WTC11 (cell line): Measurements from ENCODE around the gene SLC1A3.

Experiments used
- CREM ChIP-seq: sonication (generic); formaldehyde crosslinking; IDR thresholded peaks from 2 replicates; pipeline ENCODE4 v1.8.1; 2022; ENCODE audit warnings: mild to moderate bottlenecking, missing genetic modification reagents, moderate library complexity
- EMX1 ChIP-seq: fragments of 250-450 bp; sonication (Bioruptor Pico); IDR thresholded peaks from 2 replicates; pipeline ENCODE4 v1.8.0; 2021; ENCODE audit warnings: mild to moderate bottlenecking
- FOXP1 ChIP-seq: sonication (generic); formaldehyde crosslinking; IDR thresholded peaks from 2 replicates; pipeline ENCODE4 v1.8.0; 2022; ENCODE audit warnings: missing genetic modification reagents, mild to moderate bottlenecking, moderate library complexity, borderline replicate concordance
- FOXP4 ChIP-seq: sonication (generic); formaldehyde crosslinking; IDR thresholded peaks from 2 replicates; pipeline ENCODE4 v1.8.0; 2022; ENCODE audit warnings: mild to moderate bottlenecking, missing genetic modification reagents
- JUN ChIP-seq: sonication (generic); formaldehyde crosslinking; IDR thresholded peaks from 2 replicates; pipeline ENCODE4 v1.8.0; 2023; ENCODE audit warnings: mild to moderate bottlenecking, missing genetic modification reagents
- MAX ChIP-seq: sonication (generic); formaldehyde crosslinking; IDR thresholded peaks from 2 replicates; pipeline ENCODE4 v1.8.0; 2022; ENCODE audit warnings: mild to moderate bottlenecking, missing genetic modification reagents
- NFYB ChIP-seq: sonication (generic); formaldehyde crosslinking; conservative IDR thresholded peaks from 2 replicates; pipeline ENCODE4 v1.8.0; 2022; ENCODE audit warnings: low read depth, missing genetic modification reagents
- NR2C2 ChIP-seq: sonication (generic); formaldehyde crosslinking; IDR thresholded peaks from 2 replicates; pipeline ENCODE4 v1.8.0; 2022; ENCODE audit warnings: mild to moderate bottlenecking, missing genetic modification reagents
- SMAD3 ChIP-seq: sonication (generic); formaldehyde crosslinking; IDR thresholded peaks from 2 replicates; pipeline ENCODE4 v1.8.0; 2022; ENCODE audit warnings: missing genetic modification reagents, mild to moderate bottlenecking, borderline replicate concordance
- USF2 ChIP-seq: sonication (generic); formaldehyde crosslinking; IDR thresholded peaks from 2 replicates; pipeline ENCODE4 v1.8.1; 2023; ENCODE audit warnings: mild to moderate bottlenecking, missing genetic modification reagents, moderate library complexity
- ZNF121 ChIP-seq: sonication (generic); formaldehyde crosslinking; IDR thresholded peaks from 2 replicates; pipeline ENCODE4 v1.8.0; 2023; ENCODE audit warnings: missing genetic modification reagents
- ZNF263 ChIP-seq: sonication (generic); formaldehyde crosslinking; IDR thresholded peaks from 2 replicates; pipeline ENCODE4 v1.8.1; 2022; ENCODE audit warnings: low read depth, mild to moderate bottlenecking, moderate library complexity, missing genetic modification reagents
- ZNF423 ChIP-seq: fragments of 250-450 bp; sonication (Bioruptor Pico); IDR thresholded peaks from 2 replicates; pipeline ENCODE4 v2.1.2; 2022; ENCODE audit warnings: mild to moderate bottlenecking, moderate library complexity
- TF ChIP-seq, protein P1 (sequence below): fragments of 200-600 bp; IDR thresholded peaks from 2 replicates; pipeline ENCODE4 v1.8.0; 2022; ENCODE audit warnings: antibody characterized with exemption

GRCh38 chr5:36573438-36573837 is 33.0 kb upstream of the SLC1A3 start:
- TF ChIP-seq ZNF423 (CRISPR knock-in tag) (no peak), ZNF121 (CRISPR knock-in tag) (no peak), EMX1 (CRISPR knock-in tag) (no peak), FOXP4 (CRISPR knock-in tag) (no peak), ZNF263 (CRISPR knock-in tag) (no peak), USF2 (CRISPR knock-in tag) (no peak), FOXP1 (CRISPR knock-in tag) (no peak), NFYB (no peak), MAX (CRISPR knock-in tag) (no peak), NR2C2 (no peak), JUN (CRISPR knock-in tag) (no peak), SMAD3 (no peak), CREM (no peak)
- TF ChIP-seq, protein P1, sequence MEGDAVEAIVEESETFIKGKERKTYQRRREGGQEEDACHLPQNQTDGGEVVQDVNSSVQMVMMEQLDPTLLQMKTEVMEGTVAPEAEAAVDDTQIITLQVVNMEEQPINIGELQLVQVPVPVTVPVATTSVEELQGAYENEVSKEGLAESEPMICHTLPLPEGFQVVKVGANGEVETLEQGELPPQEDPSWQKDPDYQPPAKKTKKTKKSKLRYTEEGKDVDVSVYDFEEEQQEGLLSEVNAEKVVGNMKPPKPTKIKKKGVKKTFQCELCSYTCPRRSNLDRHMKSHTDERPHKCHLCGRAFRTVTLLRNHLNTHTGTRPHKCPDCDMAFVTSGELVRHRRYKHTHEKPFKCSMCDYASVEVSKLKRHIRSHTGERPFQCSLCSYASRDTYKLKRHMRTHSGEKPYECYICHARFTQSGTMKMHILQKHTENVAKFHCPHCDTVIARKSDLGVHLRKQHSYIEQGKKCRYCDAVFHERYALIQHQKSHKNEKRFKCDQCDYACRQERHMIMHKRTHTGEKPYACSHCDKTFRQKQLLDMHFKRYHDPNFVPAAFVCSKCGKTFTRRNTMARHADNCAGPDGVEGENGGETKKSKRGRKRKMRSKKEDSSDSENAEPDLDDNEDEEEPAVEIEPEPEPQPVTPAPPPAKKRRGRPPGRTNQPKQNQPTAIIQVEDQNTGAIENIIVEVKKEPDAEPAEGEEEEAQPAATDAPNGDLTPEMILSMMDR: no peak
